GM19328 (cell line): ENCODE data around the gene ADGRL3.

Experiments used
- ATAC-seq: cut with Tn5 transposase; IDR thresholded peaks from one replicate; pipeline ENCODE4 v1.9.1; 2021; ENCODE audit warnings: mild to moderate bottlenecking, moderate library complexity; ENCODE audit not compliant: unreplicated experiment

Gene ADGRL3

DNA sequence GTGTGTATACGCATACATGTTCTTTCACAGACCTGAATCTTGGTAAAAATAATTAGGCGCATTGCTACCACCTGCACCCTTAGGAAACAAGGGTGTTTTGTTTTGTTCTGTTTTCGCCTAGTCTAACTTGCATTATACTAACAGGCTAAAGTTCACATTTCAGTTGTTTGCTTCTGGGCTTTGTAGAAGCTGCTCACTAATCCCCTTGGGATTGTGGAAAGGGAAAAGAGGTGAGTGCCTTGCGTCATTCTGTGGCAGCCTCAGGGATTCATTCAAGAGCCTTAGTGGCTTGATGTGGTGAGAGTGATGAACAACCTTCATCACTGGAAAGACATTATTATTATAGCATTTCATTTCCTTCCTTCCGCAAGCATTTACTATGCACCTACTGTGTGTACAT, 331.1 kb downstream of the ADGRL3 start:
- no peak for ATAC-seq

GRCh38 chr4:61532336-61533000, 332.3 kb downstream of the ADGRL3 start:
- ATAC-seq = no peak

DNA sequence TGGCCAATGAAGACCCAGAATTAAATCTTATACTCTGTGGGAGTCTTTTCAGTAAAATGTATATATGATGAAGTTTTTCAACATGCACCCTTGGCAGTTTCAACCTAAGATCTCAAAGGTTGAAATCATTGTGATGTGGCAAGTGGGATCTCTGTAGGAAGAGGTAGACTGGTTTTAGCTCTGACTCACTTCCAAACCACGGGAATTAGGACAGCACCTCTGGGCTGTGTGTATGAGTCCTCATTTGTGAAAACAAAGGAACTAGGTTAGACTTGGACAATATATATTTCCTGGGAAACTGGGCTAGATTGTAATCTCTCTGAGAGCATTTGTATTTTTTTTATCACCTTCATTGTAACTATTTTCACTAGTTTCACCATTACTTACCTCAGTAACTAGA, 333.0 kb downstream of the ADGRL3 start:
- no peak for ATAC-seq

GRCh38 chr4:61540944-61541343, 340.8 kb downstream of the ADGRL3 start:
- no peak for ATAC-seq

GRCh38 chr4:61541459-61541858, 341.3 kb downstream of the ADGRL3 start:
- ATAC-seq = no peak

DNA sequence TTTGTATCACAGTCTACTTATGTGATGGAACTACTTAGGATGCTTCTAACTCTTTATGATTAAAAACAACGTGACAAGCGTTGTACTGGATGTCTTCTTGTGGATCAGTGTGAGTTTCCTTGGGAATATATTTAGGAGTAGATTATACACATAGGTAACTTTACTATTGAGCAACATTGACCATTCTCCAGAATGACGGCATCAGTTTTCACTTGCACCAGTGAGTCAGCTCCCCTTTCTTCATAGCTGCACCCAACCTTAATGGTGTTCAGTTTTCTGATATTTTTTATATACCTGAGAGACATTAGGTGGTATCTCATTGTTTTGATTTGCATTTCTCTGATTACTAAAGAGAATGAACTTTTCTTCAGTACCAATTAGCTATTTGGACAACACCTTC, 343.9 kb downstream of the ADGRL3 start:
- no peak for ATAC-seq

- no peak for ATAC-seq
Measured at GRCh38 chr4:61545902-61546480, 345.9 kb downstream of the ADGRL3 start.

DNA sequence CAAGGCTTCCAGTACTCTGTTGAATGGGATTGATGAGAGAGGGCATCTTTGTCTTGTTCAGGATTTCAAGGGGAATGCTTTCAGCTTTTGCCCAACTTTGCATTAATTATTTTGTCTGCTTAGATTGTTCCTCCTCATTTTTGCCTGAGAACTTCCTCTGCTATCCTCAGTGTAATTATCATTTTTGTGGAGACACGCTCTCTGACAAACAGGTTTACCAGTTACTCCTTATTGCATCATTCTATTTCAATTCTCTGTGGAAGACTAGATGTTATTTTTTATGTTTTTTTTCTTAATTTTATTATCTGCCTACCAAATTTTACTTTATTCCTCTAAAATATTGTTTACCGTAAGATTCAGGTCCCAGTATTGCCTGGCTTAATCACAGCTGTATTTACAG, 349.2 kb downstream of the ADGRL3 start:
- no peak for ATAC-seq

- no peak for ATAC-seq
Measured at GRCh38 chr4:61553557-61554125, 353.5 kb downstream of the ADGRL3 start.

DNA sequence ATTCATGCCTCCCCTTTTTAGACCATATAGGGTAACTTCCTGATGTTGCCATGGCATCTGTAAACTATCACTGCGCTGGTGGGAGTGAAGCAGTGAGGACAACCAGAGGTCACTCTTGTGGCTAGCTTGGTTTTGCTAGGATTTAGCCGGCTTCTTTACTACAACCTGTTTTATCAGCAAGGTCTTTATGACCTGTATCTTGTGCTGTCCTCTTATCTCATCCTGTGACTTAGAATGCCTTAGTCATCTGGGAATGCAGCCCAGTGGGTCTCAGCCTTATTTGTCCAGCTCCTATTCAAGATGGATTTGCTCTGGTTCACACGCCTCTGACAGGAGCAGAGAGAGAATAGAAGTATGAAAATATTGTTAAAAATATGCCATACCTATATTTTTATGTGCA, 355.7 kb downstream of the ADGRL3 start:
- ATAC-seq = no peak

DNA sequence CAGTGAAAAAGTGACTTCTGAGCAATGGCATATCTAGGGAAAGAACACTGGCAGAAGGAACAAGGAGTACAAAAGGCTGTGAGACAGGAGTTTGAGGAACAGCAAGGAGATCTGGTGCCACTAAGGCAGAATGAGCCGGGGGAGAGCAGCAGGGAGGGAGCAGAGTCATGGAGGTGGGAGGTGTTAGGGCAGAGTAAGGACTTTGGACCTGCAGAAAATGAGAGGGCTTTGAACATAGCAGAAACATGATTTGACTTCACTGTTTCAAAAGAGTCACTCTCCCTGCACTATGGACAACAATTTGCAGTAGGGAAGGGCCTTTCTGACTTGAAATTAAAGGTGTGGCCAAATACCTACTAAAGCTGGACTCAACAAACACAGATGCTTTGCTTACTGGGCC, 356.2 kb downstream of the ADGRL3 start:
- no peak for ATAC-seq

GRCh38 chr4:61559396-61559795, 359.3 kb downstream of the ADGRL3 start:
- ATAC-seq = no peak

GRCh38 chr4:61561028-61561427, 360.9 kb downstream of the ADGRL3 start:
- ATAC-seq = no peak

DNA sequence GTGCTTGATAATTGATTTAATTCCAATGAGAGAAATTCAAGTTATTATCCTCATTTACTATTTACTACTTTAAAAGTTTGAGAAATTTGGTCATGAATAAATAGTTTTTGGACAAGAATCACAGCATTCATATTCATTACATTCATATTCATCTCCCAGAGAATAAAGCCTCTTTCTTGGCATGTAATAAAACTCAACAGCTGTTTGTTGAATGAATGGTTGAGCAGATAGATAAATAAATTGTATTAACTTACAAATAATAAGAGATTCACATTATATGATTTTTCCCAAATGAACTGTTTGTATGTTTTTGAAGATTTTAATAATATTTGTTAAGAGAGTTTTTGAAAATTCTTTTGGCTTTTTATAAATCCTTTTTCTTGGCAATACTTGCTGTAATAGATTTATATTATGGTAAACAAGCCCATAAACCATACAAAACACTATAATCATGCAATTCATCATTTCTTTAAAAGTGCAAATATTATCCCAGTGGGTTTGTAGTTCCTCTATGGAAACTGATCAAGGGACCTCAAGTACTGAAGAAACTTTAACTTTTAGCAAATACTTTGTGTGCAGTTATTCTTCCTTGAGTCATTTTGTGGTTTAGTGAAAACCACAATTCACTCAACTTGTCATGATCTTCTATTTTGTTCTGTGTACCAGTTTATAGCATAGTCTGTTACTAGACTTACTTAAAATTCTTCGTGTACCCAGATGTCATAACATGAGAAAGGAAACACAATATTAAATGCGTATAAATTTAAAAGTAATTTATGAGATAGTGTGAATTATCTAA, 371.8 kb downstream of the ADGRL3 start:
- ATAC-seq = no peak

- no peak for ATAC-seq
Measured at GRCh38 chr4:61575796-61576195, 375.7 kb downstream of the ADGRL3 start.

DNA sequence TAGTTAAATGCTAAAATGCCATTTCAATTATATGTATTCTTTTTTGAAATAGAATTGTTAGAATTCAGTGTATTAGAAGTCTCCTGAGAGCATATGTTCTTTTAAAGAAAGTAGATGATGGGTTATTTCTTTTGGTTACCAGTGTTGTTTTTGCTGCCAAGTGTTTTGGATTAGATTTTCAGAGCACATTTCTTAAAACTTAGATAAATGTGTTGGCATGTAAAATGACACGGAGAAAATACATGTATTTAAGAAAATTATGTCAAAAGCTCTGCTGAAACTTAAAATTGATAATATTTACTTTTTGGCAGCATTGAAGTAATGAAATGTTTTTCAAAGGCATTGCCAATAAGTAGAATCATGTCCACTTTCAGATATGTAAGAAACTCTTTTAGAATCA, 379.7 kb downstream of the ADGRL3 start:
- no peak for ATAC-seq

DNA sequence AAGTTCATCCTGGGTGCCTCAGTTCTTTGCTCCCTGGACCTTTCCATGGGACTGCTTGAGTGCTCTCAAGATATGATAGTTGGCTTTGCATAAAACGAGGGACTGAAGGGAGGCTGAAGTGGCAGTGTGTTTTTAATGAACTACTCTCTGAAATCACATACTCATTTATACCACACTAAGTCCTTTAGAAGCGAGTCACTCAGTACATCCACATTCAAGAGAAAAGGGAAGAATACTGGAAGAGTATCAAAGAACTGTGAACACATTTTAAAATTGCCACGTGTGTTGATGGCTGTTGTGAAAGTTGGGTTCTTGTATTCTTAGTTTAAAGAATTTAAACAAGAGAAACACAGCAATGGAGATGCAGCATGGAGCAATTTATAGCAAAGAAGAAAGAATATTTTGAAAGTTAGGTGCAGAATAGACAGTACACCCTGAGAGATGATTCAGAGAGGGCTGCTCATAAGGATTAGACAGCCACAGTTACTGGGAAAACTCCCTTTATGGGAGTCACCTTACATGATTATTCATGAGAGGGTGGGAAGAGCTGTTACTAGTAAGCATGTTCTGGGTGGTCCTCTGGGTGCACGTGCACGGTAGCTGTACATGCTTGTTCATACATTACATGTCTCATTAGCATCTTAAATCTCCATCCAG, 380.7 kb downstream of the ADGRL3 start:
- no peak for ATAC-seq

DNA sequence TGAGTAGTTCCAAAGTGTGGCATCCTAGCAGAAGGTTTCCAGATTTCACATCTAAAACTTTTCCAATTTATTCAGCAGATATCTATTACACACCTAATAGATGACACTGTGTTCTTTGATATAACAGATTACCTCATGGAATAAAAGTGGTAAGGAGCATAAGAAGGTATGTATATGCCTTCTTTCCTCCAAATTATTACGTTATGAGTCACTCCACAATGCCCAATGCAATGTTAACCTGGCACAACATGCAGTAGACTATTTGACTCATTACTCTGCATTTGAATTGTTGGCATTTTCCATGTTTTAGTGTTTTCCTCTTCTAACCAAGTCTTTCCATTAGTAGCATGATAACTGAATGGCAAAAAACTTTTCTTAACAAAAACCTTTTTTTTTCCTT, 383.6 kb downstream of the ADGRL3 start:
- no peak for ATAC-seq

DNA sequence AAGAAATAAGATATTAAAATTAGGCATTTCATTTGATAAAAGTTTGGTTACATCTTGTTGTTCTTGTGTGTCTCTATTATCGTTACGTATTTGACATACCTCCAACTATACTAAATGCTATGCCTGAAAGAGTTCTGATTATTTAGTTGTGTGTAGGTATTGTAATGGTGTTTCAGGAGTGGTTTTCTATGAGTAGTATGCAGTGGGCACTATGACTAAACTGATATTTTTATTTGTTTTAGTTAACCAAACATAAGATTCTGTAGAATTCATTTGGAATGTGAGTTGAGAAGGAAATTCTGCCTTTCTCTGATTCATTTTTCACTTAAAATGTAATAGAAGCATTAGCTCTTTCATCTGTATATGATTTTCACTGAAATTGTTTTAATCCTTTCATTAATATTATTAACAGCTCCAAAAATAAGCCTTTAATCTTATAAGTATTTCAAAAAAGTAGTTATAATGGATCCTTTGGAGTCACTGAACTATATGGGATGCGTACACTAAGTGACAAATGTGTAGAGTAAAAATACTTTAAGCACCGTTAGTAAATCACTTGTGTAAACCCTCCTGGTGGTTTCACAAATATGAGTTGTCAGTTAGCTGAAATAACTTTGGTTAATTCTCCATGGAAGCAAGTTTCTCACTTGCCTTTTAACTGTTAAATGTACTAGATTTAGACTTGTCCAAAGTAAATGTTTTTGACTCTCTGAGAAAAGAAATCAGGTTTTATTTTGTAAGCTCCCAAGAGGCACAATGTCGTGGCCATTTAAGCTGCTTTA, 388.7 kb downstream of the ADGRL3 start:
- no peak for ATAC-seq

- ATAC-seq = no peak
Measured at GRCh38 chr4:61590881-61591280, 390.8 kb downstream of the ADGRL3 start.
